ELF-1 (cell line): ENCODE results near the gene TBC1D9.

Experiments
- DNase-seq: peaks from one replicate; pipeline ENCODE4 v3.0.0-alpha.2; 2016; ENCODE audit warnings: low read depth, low spot score

Gene TBC1D9

GRCh38 chr4:140617499-140618248 lies 138.5 kb downstream of the TBC1D9 start:
- DNase-seq: no peak

- no peak for DNase-seq
Measured at GRCh38 chr4:140615451-140615850, 140.7 kb downstream of the TBC1D9 start.

GRCh38 chr4:140612357-140612756 lies 143.8 kb downstream of the TBC1D9 start:
- DNase-seq: no peak

- no peak for DNase-seq
Measured at GRCh38 chr4:140611854-140612253, 144.3 kb downstream of the TBC1D9 start.

DNA sequence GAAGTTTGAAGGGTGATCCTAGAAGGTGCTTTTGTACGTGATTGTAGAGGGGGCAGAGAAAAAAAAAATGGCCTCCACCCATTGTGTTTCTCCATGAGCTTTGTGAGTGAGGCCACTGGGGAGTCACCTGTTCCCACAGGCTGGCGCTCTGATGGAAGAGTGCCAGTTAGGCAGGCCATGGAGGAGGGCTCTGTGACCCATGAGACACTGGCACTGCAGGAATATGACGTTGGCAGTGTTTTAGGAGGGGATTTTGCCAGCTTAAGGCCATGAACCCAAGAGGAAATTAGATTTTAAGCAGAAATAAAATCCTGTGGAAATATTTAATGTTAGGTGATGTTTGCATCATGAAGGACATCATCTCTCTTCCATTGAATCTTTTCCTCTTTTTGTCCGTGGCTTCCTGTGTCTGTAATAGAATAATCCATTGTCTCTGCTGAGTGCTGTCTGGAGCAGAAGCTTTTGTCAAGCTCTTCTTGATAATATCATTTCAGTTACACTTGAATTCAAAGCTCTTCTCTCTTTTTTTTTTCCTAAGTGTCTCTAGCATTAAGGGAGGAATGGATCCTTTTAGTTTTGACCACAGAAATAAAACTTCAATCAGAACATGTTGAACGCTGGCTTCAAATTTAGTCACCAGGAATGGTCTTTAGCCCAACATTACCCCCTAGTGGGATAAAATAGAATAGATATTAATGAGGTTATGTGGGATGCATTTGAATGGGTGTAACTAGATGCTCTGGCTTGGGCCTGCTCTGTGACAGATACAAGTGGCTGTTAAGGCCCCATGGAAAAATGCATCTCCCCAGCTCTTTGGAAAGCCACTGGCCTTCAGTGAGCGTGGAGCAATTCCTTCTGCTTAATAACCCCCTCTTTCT lies 146.4 kb downstream of the TBC1D9 start:
- no peak for DNase-seq

DNA sequence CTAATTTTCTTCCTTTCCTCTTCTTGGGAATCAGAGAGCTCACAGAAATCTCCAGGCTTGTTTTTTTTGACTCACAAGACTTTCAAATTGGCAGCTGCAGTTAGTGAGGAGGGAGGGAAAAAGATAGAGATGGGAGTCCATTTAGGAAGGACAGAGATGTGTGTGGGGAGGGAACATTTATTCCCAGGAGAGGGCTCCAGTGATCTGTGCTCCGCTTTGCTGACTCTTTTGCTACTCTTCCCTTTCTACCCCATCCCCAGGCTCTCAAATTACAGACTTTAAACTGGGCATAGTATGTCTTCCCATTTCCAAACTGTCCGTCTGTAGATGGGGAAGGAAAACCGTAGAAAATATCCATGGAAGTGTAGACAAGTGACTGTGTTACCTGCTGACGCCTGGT lies 148.3 kb downstream of the TBC1D9 start:
- DNase-seq: peak; percentile 14

- no peak for DNase-seq
Measured at GRCh38 chr4:140604544-140604943, 151.6 kb downstream of the TBC1D9 start.

- DNase-seq: peak; percentile 81
Measured at GRCh38 chr4:140603286-140603685, 152.9 kb downstream of the TBC1D9 start.

DNA sequence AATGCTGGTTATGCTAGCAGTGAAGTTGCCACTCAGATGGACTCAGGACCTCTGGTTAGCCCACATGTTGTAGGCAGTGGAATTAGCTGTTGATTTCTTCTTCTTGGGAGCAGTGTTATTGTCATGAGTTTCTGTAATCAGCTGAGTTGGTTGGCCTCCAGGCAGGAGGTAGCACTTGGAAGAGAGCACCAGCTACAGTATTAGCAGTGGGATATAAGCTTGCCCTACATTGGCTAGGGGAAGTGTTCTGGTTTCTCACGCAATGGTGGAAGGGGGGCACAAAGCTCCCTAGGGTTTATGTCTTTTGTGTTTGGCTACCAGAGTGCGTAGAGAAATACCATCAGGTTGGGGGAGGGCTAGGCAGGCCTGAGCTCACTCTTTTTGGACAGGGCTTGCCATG lies 153.5 kb downstream of the TBC1D9 start:
- no peak for DNase-seq

DNA sequence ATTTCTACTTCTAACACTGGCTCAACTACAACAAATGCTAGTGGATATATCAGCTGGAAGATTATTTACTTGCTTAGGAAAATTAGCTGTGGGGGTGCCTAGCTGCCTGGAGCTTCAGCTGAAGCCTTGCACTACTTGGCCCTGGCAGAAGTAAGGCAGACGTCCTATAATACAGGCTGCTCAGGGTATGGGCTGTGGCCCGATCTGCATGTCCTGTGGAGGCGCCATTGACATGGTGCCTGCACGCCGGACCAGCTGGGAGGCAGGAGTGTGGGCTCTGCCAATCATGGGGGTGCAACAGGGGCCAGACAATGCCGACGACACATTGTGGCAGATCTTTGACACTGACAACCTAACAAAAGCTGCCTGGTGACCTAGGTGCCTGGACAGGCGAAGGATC lies 155.8 kb downstream of the TBC1D9 start:
- no peak for DNase-seq

GRCh38 chr4:140595065-140595464 lies 161.1 kb downstream of the TBC1D9 start:
- peak; percentile 72 for DNase-seq

DNA sequence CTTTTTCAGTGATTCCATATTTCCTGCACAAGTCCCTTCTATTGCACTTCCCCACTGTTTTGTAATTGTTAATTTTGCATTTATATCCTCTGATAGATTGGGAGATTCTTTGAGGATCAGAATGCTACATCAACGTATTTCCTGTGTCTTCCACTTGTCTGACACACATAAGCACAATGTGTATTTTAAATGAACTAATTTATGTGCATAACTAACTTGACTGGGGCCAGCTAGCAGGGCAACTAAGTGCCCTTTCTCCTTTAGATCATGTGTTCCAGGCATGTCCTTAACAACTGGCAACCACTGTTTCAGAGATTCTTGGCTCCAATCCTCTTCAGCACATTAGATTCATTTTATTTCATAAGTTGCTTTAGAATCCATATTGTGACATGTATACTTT lies 171.7 kb downstream of the TBC1D9 start:
- no peak for DNase-seq

- DNase-seq: no peak
Measured at GRCh38 chr4:140581078-140581477, 175.1 kb downstream of the TBC1D9 start.

DNA sequence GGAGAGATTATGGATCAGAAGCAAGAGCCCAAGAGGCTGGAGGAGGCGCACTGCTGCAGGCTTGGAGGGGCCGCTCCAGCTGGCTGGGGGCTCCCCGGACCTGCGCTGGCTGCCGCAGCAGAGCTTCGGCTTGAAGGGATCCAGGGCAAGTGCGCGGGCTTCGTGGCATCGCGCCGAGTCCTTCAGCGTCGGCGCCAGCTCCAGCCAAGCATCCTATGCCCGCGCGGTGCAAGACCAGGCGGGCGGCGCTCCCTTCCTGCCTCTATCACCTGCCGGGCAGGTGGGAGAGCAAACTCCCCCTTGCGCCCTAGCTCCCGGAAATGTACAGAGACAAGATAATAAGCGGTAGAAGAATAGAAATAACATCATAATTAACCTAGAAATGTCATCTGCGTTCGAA lies 176.9 kb downstream of the TBC1D9 start:
- no peak for DNase-seq

GRCh38 chr4:140575489-140575888 lies 180.7 kb downstream of the TBC1D9 start:
- no peak for DNase-seq

DNA sequence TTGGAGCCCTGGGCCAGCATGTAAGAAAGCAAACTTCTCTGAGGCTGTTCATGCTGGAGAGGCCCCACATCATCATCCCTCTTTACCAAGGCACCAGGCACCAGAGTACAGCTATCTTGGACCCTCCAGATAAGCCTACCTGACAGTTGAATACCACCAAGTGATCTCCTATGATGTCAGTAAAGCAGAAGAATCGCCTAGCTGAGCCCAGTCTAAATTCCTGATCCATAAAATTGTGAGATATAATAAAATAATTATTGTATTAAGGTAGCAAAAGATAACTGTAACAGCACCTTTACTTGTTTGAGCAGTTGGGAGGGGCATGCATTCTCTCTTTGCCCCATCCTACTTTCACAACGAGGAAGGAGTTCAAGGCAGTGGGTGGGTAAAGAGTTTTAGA lies 184.6 kb downstream of the TBC1D9 start:
- DNase-seq: no peak
